Esophagus muscularis mucosa (tissue), 4 donors: ENCODE measurements around the gene KCTD5. TPM values are rescaled to one million over a fixed set of nuclear protein-coding genes. Genes with fewer than 3 reads are reported as not detected.
A peak's percentile ranks its signal among the peaks of the same experiment; 100 is the strongest.

Source experiments
- DNase-seq: peaks from one replicate; pipeline ENCODE4 v3.0.0-alpha.2; 2017; ENCODE audit errors: extremely low spot score
- H3K27ac ChIP-seq, 4 donors: fragments of 200-600 bp; sonication (generic); replicated peaks in 1 of 4; 1 replicate in 3 of 4; 2 replicates in 1 of 4; pipeline ENCODE4 v1.5.1; 2016 to 2019; ENCODE audit warnings: mild to moderate bottlenecking in 1 of 4
- H3K27me3 ChIP-seq, 4 donors: fragments of 200-600 bp; sonication (generic); one replicate each; pipeline versions ENCODE4 v1.5.1 to v1.6.0; 2016 to 2019
- H3K36me3 ChIP-seq, 4 donors: fragments of 200-600 bp; sonication (generic); one replicate each; pipeline ENCODE4 v1.5.1; 2016 to 2019
- H3K4me1 ChIP-seq, 4 donors: fragments of 200-600 bp; sonication (generic); one replicate each; pipeline ENCODE4 v1.5.1; 2016 to 2019
- H3K4me3 ChIP-seq, 4 donors: fragments of 200-600 bp; sonication (generic); 1 replicate in 2 of 4; 2 replicates in 2 of 4; pipeline ENCODE4 v1.5.1; 2016 to 2019; ENCODE audit warnings: mild to moderate bottlenecking in 4 of 4, moderate library complexity in 1 of 4
- H3K9me3 ChIP-seq, 4 donors: fragments of 200-600 bp; sonication (generic); 1 replicate in 3 of 4; 2 replicates in 1 of 4; pipeline ENCODE4 v1.5.1; 2016 to 2019
- EP300 ChIP-seq: sonication (generic); formaldehyde crosslinking; IDR thresholded peaks from one replicate; pipeline ENCODE4 v1.6.1; 2017; ENCODE audit warnings: antibody characterized with exemption
- POLR2A ChIP-seq: fragments of 450-650 bp; IDR thresholded peaks from one replicate; pipeline ENCODE4 v1.6.1; 2017; ENCODE audit warnings: antibody characterized with exemption, moderate library complexity, mild to moderate bottlenecking, low read depth
- POLR2AphosphoS5 ChIP-seq, 2 donors: sonication (generic); formaldehyde crosslinking; IDR thresholded peaks; one replicate each; pipeline ENCODE4 v1.6.1; 2017; ENCODE audit warnings: antibody characterized with exemption in 2 of 2
- WGBS: methylation state at CpG from one replicate; pipeline ENCODE4 v1.1.5; 2018; 5-methylcytosine and 5-hydroxymethylcytosine counted together
- intact Hi-C: fragments of 100-400 bp; cut with DNase I; formaldehyde crosslinking; loops from one replicate; pipeline ENCODE4 v1.15.1; 2023
- total RNA-seq, 4 donors: library from RNA; depleted of rRNA; stranded (reverse); fragments of >200 nt; gene quantifications; one replicate each; pipeline versions ENCODE4 v1.1.0 to v1.2.1, GENCODE V29; 2016
- TF ChIP-seq, protein P1 (sequence below), 3 experiments: fragments of 200-600 bp in 2 of 3; fragments of 450-650 bp in 1 of 3; sonication (generic) in 2 of 3; IDR thresholded peaks; one replicate each; pipeline ENCODE4 v1.5.1; 2017 to 2019; ENCODE audit warnings: antibody characterized with exemption in 3 of 3, mild to moderate bottlenecking in 2 of 3, moderate library complexity in 1 of 3

Gene KCTD5
- total RNA-seq, 4 donors from 2014 or later, result 9.1 to 22.1 (median 15.7) TPM

DNA sequence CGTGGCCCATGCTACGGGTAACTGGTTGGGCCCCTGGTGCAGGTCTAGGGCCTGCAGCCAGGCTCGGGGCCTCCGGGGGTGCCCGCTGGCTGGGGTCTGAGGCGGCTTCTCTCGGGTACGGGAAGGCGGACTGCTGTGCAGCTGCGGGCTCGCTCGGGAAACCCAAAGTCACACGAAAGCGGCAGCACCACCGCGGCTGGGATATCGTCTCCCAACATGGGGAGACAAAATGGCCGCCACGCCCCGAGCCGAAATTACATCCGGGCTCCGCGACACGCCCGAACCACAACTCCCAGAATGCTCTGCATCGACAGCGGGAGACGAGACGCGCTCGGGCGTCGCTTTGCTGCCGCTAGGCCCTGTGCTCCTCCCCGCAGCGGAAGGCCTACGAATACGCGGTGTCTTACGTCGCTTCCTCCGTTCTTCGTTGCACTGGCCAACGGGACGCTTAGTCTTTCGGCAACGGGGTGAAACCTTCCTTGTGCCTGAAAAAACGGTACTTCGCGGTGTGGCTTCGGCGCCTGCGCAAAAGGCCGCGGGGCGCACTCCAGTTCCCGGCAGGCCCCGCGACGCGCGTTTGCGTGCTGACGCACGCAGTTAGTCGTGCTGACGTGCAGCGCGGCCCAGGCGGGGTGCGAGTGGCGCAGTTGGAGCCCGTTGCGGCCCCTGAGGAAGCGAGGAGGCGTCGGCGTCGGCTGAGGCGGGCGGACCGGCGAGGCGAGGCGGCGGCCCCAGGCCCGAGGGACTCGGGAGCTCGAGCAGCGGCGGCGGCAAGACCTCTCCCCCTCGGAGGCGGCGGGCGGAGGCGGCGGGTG lies 69.9 kb downstream of the KCTD5 start, which contains the start of gene SRRM2:
TSS of gene SRRM2 (plus strand) at position 604 of the 815 bp plus-strand sequence. CDS start 3,727 bp downstream, outside the sequence.
- peak within 1 kb of the TSS; percentile 74 to 95 (median 88) for H3K4me3 ChIP-seq
- H3K9me3 ChIP-seq, result no peaks in the 10 kb centered on the region
- 8% methylated on average over 6 of the region's 99 CpGs for WGBS
- peak within 1 kb of the TSS; percentile 98 to 100 (median 100) for H3K27ac ChIP-seq
- DNase-seq, result peak; percentile 99
- H3K36me3 ChIP-seq, result peaks cover under 1 to 11% (median 8%) of the 10 kb centered on the region in 4 donors
- no peaks in the 10 kb centered on the region for H3K27me3 ChIP-seq
- intact Hi-C loops, result loop anchor here (2.0 kb wide), 2 partner anchors 21 to 31 kb away; partner anchors contain the start of gene PRSS27
- TF ChIP-seq, protein P1, sequence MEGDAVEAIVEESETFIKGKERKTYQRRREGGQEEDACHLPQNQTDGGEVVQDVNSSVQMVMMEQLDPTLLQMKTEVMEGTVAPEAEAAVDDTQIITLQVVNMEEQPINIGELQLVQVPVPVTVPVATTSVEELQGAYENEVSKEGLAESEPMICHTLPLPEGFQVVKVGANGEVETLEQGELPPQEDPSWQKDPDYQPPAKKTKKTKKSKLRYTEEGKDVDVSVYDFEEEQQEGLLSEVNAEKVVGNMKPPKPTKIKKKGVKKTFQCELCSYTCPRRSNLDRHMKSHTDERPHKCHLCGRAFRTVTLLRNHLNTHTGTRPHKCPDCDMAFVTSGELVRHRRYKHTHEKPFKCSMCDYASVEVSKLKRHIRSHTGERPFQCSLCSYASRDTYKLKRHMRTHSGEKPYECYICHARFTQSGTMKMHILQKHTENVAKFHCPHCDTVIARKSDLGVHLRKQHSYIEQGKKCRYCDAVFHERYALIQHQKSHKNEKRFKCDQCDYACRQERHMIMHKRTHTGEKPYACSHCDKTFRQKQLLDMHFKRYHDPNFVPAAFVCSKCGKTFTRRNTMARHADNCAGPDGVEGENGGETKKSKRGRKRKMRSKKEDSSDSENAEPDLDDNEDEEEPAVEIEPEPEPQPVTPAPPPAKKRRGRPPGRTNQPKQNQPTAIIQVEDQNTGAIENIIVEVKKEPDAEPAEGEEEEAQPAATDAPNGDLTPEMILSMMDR (IDR thresholded peaks at IDR 0.05), result peak in 1 of 3 experiments; percentile 7
- TF ChIP-seq POLR2AphosphoS5 (IDR thresholded peaks at IDR 0.05) (peak; percentile 94 to 98), EP300 (no peak), POLR2A (peak; percentile 99)
- H3K4me1 ChIP-seq, result peaks cover 42 to 51% (median 47%) of the 10 kb centered on the region in 4 donors

DNA sequence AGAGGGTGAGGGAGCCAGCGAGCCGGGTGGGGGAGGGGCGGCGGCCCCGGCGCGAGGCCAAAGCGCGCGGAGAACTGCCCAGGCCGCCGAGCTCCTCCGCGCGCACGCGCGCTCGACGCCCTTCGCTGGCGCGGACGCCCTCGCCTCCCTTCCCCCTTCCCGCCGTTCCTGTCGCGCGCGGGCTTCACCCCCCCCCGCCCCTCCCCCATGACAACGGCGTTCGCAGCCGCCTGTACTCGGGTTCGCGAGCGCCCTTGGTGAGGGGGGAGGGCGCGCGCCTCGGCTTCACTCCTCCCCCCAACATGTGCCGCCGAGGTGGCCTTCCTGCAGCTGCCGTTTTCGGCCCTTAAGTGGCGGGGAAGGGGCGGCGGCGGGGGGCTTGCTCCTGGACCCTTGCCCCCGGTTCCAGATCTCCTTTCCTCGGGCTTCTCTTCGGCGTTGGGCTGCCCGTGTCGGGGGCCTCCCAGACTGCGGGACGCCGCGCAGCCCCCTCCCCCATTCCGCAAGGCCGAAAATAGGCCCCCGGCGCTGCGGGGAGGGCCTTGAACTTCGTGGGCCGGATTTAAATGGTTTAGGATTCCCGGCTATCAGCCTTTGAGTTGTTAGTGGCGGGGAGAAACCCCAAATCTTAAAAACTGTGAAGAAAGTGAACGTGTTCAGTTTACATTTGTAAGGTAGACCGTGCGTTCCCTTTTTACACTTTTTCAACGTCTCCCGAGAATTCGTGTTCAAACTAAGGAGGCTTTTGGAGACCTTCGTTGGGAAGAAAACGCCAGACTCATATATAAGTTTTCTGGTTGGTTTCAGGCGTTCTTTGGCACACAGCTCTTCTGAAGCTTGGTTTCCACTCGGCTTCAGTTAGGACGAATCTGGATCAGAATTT lies 70.8 kb downstream of the KCTD5 start:
- intact Hi-C loops, result loop anchor here (2.0 kb wide), 2 partner anchors 20 to 32 kb away; partner anchors contain the start of gene PRSS27

DNA sequence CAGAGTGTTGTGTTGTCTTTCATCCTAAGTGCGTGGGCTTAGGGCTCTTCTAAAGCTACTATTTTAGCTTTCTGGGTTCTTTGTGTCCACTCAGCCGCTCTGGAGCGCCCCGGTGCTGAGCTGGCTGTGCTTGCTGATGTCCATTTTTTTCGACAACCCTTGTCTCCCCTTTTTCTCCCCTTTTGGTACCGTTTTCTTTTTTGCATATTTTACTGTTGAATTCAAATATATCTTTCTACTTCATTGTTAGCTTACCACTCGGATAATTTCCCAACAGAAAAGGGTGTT lies 71.4 kb downstream of the KCTD5 start:
- peaks cover 15 to 25% (median 23%) of the 10 kb centered on the region in 4 donors for H3K36me3 ChIP-seq
- peaks cover 45 to 59% (median 56%) of the 10 kb centered on the region in 4 donors for H3K4me1 ChIP-seq
- H3K27me3 ChIP-seq, result no peaks in the 10 kb centered on the region
- peak overlapping the region; percentile 98 to 100 (median 100) for H3K27ac ChIP-seq
- no peak for DNase-seq
- intact Hi-C loops, result loop anchor here (2.0 kb wide), 2 partner anchors 19 to 33 kb away; partner anchors contain the start of gene PRSS27
- WGBS, result 1% methylated on average over 7 of the region's 7 CpGs
- no peaks in the 10 kb centered on the region for H3K9me3 ChIP-seq
- TF ChIP-seq, protein P1 (IDR thresholded peaks at IDR 0.05), result no peak
- no peak for TF ChIP-seq EP300
- no peak for TF ChIP-seq POLR2A
- TF ChIP-seq POLR2AphosphoS5 (IDR thresholded peaks at IDR 0.05), result no peak
- peak overlapping the region; percentile 74 to 95 (median 88) for H3K4me3 ChIP-seq

More for the DNA sequence above, 70.8 kb downstream of the KCTD5 start:
- DNase-seq, result no peak
- H3K4me3 ChIP-seq, result peak overlapping the region; percentile 74 to 95 (median 88)
- TF ChIP-seq, protein P1 (IDR thresholded peaks at IDR 0.05), result no peak
- TF ChIP-seq POLR2AphosphoS5 (IDR thresholded peaks at IDR 0.05) (no peak), EP300 (no peak)
- no peaks in the 10 kb centered on the region for H3K9me3 ChIP-seq
- 0% methylated on average over 9 of the region's 82 CpGs for WGBS
- peak overlapping the region; percentile 98 to 100 (median 100) for H3K27ac ChIP-seq
- H3K4me1 ChIP-seq, result peaks cover 45 to 58% (median 55%) of the 10 kb centered on the region in 4 donors
- H3K27me3 ChIP-seq, result no peaks in the 10 kb centered on the region
- peaks cover 9 to 20% (median 17%) of the 10 kb centered on the region in 4 donors for H3K36me3 ChIP-seq

DNA sequence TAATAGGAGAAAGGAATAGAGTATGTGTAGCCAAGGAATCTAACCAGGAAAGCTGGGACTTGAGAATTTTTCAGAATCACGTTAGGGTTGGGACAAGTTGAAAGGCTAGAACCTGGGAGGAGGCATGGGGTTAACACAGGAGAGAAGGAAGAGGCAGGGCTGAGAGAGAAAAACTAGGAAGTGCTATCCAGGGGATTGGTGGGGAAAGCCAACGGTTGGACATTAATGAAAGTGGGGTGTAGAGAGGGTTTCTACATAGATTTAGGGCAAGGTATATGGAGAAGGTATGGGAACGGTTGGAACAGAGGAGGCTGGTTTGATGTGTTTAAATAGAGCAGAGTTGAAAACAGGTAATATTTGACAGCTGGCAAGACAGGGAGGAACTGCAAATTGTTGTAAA lies 72.8 kb downstream of the KCTD5 start:
- H3K27ac ChIP-seq, result peak overlapping the region in 1 of 4 donors; percentile 99
- 24% methylated on average over 3 of the region's 3 CpGs for WGBS
- TF ChIP-seq POLR2A, result no peak
- TF ChIP-seq POLR2AphosphoS5 (IDR thresholded peaks at IDR 0.05), result no peak
- TF ChIP-seq, protein P1 (IDR thresholded peaks at IDR 0.05), result no peak
- TF ChIP-seq EP300, result no peak

More for the DNA sequence above, 72.8 kb downstream of the KCTD5 start:
- no peaks in the 10 kb centered on the region for H3K9me3 ChIP-seq
- H3K4me1 ChIP-seq, result peaks cover 45 to 60% (median 56%) of the 10 kb centered on the region in 4 donors
- intact Hi-C loops, result no loop called here
- no peaks in the 10 kb centered on the region for H3K27me3 ChIP-seq
- no peak for DNase-seq
- H3K4me3 ChIP-seq, result peak overlapping the region; percentile 74 to 95 (median 88)
- H3K36me3 ChIP-seq, result peaks cover 30 to 40% (median 37%) of the 10 kb centered on the region in 4 donors
